ENCODE data around the gene SNX4.
"Not testable (repeated sequence)": the region's sequence is repeated elsewhere in the genome, so short reads cannot be mapped to it uniquely, and the experiment has no call there.

The SNX4 gene

GRCh38 chr3:125414669-125415068 is 105.3 kb downstream of the SNX4 start:
- no peak for DNase-seq (ENCODE audit: low read depth)
- no peak overlapping the region for H3K4me3 ChIP-seq (ENCODE audit: control insufficient read depth, low read depth, low read length)
- TF ChIP-seq CTCF (conservative IDR thresholded peaks at IDR 0.05; ENCODE audit: control insufficient read depth, insufficient read depth, low read depth, low read length), result no peak

DNA sequence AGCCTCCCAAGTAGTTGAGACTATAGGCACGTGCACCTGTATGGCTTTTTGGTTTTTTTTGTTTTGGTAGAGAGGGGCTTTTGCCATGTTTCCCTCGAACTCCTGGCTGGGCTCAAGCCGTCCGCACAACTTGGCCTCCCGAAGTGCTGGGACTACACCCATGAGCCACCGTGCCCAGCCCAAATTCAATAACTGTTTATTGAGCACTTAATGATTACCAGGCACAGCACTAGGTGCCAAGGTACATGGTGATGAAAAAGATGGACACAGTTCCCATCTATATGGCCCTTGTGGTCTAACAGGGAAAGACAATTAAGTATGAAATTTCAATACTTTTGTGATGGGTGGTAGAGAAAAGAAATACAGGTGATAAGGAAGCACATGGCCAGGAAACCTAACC is 109.1 kb downstream of the SNX4 start:
- DNase-seq (ENCODE audit: low read depth), result no peak
- H3K4me3 ChIP-seq (ENCODE audit: control insufficient read depth, low read depth, low read length), result no peak overlapping the region
- no peak for TF ChIP-seq CTCF (conservative IDR thresholded peaks at IDR 0.05; ENCODE audit: control insufficient read depth, insufficient read depth, low read depth, low read length)

- no peak for DNase-seq (ENCODE audit: low read depth)
- no peak overlapping the region for H3K4me3 ChIP-seq (ENCODE audit: control insufficient read depth, low read depth, low read length)
- TF ChIP-seq CTCF (conservative IDR thresholded peaks at IDR 0.05; ENCODE audit: control insufficient read depth, insufficient read depth, low read depth, low read length), result no peak
These were observed 113.9 kb downstream of the SNX4 start for GRCh38 chr3:125406070-125406469.

- H3K4me3 ChIP-seq (ENCODE audit: control insufficient read depth, low read depth, low read length); DNase-seq (ENCODE audit: low read depth): not testable (repeated sequence)
These were observed 114.5 kb downstream of the SNX4 start for GRCh38 chr3:125405515-125405914.

GRCh38 chr3:125403789-125404188 is 116.2 kb downstream of the SNX4 start:
- TF ChIP-seq CTCF (conservative IDR thresholded peaks at IDR 0.05; ENCODE audit: control insufficient read depth, insufficient read depth, low read depth, low read length), result no peak
- no peak for DNase-seq (ENCODE audit: low read depth)
- H3K4me3 ChIP-seq (ENCODE audit: control insufficient read depth, low read depth, low read length), result no peak overlapping the region

- TF ChIP-seq CTCF (conservative IDR thresholded peaks at IDR 0.05; ENCODE audit: control insufficient read depth, insufficient read depth, low read depth, low read length), result no peak
- H3K4me3 ChIP-seq (ENCODE audit: control insufficient read depth, low read depth, low read length), result no peak overlapping the region
- DNase-seq (ENCODE audit: low read depth), result no peak
These were observed 117.4 kb downstream of the SNX4 start for GRCh38 chr3:125402639-125403038.

- H3K4me3 ChIP-seq (ENCODE audit: control insufficient read depth, low read depth, low read length), result no peak overlapping the region
- peak; percentile 4 for DNase-seq (ENCODE audit: low read depth)
- TF ChIP-seq CTCF (conservative IDR thresholded peaks at IDR 0.05; ENCODE audit: control insufficient read depth, insufficient read depth, low read depth, low read length), result no peak
These were observed 118.6 kb downstream of the SNX4 start for GRCh38 chr3:125401402-125401801.
